Activated CD8-positive, alpha-beta memory T cell treated with anti-CD3 and anti-CD28 coated beads, Interleukin-2, amount 50 U/mL, for 4 hours (primary cell): ENCODE measurements around the gene DUSP7.
A peak's percentile ranks its signal among the peaks of the same experiment; 100 is the strongest.

Source experiments
- DNase-seq: peaks from one replicate; pipeline ENCODE4 v3.0.0-alpha.2; 2020

DUSP7 gene

GRCh38 chr3:52086461-52086860 lies 30.1 kb upstream of the DUSP7 start:
- no peak for DNase-seq

GRCh38 chr3:52085681-52086282 lies 29.4 kb upstream of the DUSP7 start:
- DNase-seq: peak; percentile 23

- DNase-seq: no peak
Measured at GRCh38 chr3:52084954-52085680, 28.7 kb upstream of the DUSP7 start.

GRCh38 chr3:52084216-52084945 lies 28.0 kb upstream of the DUSP7 start:
- no peak for DNase-seq

GRCh38 chr3:52083556-52084087 lies 27.3 kb upstream of the DUSP7 start:
- no peak for DNase-seq

GRCh38 chr3:52082951-52083350 lies 26.6 kb upstream of the DUSP7 start:
- DNase-seq: no peak

- DNase-seq: no peak
Measured at GRCh38 chr3:52080830-52081719, 24.7 kb upstream of the DUSP7 start.

GRCh38 chr3:52079958-52080357 lies 23.6 kb upstream of the DUSP7 start:
- DNase-seq: no peak

- DNase-seq: no peak
Measured at GRCh38 chr3:52078781-52079560, 22.6 kb upstream of the DUSP7 start.

- DNase-seq: no peak
Measured at GRCh38 chr3:52077925-52078324, 21.6 kb upstream of the DUSP7 start.

GRCh38 chr3:52076896-52077780 lies 20.8 kb upstream of the DUSP7 start:
- DNase-seq: no peak

GRCh38 chr3:52073490-52073889 lies 17.1 kb upstream of the DUSP7 start:
- DNase-seq: no peak

GRCh38 chr3:52072471-52072870 lies 16.1 kb upstream of the DUSP7 start:
- no peak for DNase-seq

GRCh38 chr3:52072020-52072419 lies 15.6 kb upstream of the DUSP7 start:
- DNase-seq: no peak

GRCh38 chr3:52070724-52071621 lies 14.6 kb upstream of the DUSP7 start:
- no peak for DNase-seq

GRCh38 chr3:52069855-52070254 lies 13.5 kb upstream of the DUSP7 start:
- no peak for DNase-seq

- no peak for DNase-seq
Measured at GRCh38 chr3:52069135-52069534, 12.8 kb upstream of the DUSP7 start.

GRCh38 chr3:52068730-52069129 lies 12.4 kb upstream of the DUSP7 start:
- DNase-seq: no peak

GRCh38 chr3:52068055-52068571 lies 11.7 kb upstream of the DUSP7 start:
- DNase-seq: no peak

GRCh38 chr3:52067526-52067925 lies 11.2 kb upstream of the DUSP7 start:
- DNase-seq: no peak
